Stromal cell of bone marrow (primary cell): ENCODE measurements around the gene ABHD2.

ENCODE experiments used
- DNase-seq: peaks from one replicate; pipeline ENCODE4 v3.0.0-alpha.2; 2012; ENCODE audit warnings: low read depth

ABHD2 gene

GRCh38 chr15:89195836-89196235 is 107.6 kb downstream of the ABHD2 start:
- peak; percentile 91 for DNase-seq

GRCh38 chr15:89196241-89196640 is 108.0 kb downstream of the ABHD2 start:
- no peak for DNase-seq

DNA sequence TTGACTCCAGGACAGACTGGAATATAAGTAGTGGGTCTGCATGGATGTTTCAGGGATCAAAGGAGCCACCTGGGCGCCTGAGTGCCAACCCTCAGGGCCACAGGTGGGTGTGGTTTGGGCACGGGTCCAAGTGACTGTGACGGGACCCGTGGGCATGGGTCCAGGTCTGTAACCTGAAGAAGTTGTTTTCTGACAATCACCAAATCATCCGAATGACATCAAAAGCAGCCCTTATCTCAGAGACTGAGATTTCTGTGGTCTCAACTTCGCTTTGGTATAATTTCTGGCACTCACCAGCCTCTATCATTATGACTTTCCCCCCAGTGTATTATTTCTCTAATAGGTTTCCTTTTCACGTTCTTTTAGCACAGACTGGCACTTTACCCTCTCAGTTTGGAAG is 108.7 kb downstream of the ABHD2 start:
- no peak for DNase-seq

DNA sequence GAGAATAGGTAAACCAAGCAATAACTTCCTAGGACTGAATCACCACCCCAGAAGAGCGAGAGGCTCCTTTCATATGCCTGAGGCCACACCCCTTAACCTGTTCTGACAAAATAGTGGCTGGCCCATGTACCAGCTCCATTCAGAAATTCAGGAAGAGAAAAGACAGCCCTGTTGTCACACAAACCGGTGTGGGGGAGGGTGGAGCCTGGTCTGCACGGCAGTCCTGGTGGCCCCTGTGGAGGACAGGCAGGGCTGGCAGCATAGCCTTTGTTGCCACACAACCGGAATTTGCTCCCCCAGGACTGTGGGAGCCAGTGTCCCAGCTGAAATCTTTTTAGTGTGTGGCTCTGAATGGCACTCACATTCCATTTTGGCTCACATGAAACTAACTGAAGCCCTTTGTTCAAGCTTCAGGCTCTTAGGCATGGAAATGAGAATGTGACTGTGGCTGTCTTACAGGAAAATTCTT is 109.3 kb downstream of the ABHD2 start:
- DNase-seq, result no peak

DNA sequence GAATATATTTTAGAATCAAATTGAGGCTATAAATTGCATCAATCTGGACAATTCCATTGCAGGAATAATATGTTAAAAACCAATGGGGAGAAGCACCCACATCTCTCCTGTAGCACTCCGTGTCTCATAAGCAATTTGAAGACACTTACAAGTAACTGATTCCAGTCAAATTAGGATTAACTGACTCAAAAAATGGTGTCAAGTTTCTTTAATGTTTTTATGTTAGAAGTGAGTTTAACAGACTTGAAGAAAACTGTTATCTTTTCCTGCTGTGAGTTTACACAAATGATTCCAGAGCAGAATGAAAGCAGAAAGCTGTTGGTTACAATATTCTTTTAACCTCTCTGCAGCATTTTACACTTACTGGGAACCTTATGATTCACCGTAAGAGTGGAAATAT is 109.9 kb downstream of the ABHD2 start:
- no peak for DNase-seq

GRCh38 chr15:89198934-89199333 is 110.7 kb downstream of the ABHD2 start:
- DNase-seq, result no peak

GRCh38 chr15:89199746-89200145 is 111.5 kb downstream of the ABHD2 start:
- DNase-seq, result no peak

- DNase-seq, result no peak
Measured at GRCh38 chr15:89200182-89200581, 111.9 kb downstream of the ABHD2 start.

DNA sequence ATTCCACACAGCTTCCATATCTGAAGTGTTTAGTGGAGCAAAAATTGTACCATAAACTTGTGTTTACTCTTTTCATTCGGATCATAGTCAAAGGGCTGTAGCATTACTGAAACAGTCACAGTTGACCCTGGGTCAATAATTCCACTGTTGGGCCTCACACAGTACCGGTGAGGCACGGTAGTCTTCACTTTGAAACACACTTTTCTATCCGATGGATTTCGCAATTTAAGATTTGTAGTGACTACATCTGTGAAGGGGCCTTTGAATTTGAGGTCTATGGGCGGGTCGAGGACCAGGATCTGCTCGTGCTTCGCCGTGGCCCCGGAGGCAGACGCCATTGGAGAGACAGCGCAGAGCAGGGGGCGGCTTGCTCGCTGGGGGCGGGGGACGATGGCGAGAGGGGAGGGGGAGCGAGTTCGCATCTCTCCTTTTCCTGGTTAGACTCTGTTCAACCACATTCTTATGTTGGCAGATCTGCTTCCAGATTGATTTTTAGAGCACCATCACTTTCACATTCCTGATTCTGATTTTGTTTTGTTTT is 113.3 kb downstream of the ABHD2 start:
- no peak for DNase-seq

- DNase-seq, result no peak
Measured at GRCh38 chr15:89203705-89204273, 115.5 kb downstream of the ABHD2 start.

GRCh38 chr15:89205991-89206585 is 117.8 kb downstream of the ABHD2 start:
- no peak for DNase-seq

DNA sequence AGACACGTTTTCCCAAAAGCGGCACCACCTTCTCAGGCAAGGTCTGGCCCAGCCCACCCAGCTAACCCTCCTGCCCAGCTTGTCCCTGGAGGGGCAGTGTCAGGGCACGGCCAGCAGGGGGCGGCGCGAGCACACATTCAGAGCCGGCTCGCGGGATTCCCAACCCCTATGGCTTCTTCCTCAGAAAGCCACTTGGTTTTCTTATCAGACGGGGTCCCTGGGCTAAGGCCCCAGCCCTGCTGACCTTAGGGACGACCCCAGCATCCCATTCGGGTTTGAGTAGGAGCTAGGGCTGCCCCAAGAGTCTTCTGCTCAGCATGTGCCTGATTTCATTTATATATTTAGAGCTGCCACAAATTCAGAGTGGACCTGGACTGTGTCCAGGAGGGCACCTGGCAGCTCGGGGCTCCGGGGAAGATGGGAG is 118.7 kb downstream of the ABHD2 start:
- DNase-seq, result peak; percentile 33

DNA sequence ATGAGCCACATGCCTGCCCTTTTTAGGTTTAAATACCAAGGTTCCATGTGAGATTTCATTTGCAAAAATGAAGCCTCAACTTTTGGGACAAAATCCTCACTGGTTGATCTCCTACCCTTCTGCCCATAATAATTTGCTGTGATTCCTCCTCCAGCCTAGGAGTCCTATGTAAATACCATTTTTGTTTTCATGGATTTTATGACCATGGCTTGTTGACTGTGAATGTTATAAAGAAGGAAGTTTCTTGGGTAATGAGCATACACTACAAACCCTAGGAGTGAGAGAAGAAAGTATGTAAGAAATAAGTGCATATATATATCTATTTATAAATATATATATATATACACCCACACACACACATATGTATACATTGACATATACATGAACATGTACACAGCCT is 120.0 kb downstream of the ABHD2 start:
- DNase-seq, result no peak

DNA sequence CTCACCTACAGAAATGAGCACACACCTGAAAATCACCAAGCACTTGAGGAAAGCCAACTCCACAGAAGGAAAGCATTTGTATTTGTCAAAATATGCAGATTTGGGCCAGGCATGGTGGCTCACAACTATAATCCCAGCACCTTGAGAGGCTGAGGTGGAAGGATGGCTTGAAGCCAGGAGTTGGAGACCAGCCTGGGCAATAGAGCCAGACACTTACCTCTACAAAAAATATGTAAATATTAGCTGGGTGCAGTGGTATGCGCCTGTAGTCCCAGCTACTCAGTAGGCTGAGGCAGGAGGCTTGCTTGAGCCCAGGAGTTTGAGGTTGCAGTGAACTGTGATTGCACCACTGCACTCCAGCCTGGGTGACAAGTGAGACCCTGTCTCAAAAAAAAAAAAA is 120.8 kb downstream of the ABHD2 start:
- DNase-seq, result no peak

DNA sequence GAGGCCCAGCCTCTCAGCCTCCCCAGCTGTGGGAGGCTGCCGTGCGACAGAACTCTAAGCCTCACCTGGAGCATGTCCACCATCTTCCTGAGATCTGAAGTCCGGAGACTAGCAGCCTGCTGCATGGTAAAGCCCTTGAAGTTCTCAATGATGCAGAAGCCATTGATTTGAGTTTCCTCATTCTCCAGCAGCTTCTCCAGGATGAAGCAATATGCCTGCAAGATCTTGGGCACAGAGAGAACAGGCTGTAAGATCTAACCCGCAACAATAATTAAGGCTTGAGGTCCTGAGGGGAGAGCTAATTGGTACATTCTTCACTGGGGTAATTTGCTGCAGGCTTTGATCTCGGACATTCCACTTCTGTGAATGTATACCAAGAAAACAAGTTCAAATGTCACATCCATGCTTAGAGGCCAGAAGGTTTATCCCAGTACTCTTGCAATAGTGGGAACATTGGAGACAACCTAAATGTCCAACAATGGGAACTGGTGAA is 123.5 kb downstream of the ABHD2 start:
- DNase-seq, result no peak

DNA sequence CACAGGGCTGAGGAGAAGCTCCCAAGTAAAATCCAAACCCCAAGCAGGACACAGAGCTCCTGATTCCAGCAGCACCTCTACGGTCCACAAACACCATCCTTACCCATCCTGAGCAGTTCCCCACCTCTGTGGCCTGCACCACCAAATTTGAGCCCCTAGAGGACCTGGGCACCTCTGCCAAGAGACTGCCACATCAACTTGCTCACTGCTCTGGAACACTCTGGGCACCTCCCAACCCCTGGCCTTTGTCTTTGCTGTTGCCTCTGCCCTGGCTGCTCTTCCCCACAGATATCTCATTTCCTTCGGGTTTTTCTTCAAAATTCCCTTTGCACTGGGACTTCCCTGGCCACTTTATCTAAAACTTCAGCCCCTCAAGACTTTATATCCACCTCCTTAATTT is 127.4 kb downstream of the ABHD2 start:
- no peak for DNase-seq

DNA sequence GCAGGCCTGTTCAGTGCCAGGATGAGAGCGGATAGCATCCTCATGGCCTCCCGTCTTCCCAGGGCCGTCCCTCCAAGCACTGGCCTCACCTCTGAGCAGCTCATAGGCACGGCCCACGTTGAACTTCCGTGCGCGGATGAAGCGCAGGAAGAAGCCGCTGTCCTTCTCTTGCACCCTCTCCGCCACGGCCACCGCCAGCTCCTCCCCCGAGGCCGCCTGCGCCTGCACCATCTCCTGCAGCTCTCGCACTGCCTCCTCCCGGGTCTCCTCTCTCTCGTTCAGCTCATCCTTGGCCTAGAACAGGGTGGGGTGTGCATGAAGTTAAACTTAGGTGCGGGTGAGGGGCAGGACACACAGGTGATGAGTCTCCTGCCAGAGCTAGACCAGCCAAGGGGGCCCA is 128.8 kb downstream of the ABHD2 start:
- DNase-seq, result no peak

- no peak for DNase-seq
Measured at GRCh38 chr15:89217686-89218376, 129.6 kb downstream of the ABHD2 start.

GRCh38 chr15:89218531-89218930 is 130.3 kb downstream of the ABHD2 start:
- no peak for DNase-seq

- no peak for DNase-seq
Measured at GRCh38 chr15:89221543-89221942, 133.3 kb downstream of the ABHD2 start, which contains the start of gene RLBP1. TSS of gene RLBP1 (minus strand) at chr15:89221579. CDS start at chr15:89218975, 2,604 bp downstream.

DNA sequence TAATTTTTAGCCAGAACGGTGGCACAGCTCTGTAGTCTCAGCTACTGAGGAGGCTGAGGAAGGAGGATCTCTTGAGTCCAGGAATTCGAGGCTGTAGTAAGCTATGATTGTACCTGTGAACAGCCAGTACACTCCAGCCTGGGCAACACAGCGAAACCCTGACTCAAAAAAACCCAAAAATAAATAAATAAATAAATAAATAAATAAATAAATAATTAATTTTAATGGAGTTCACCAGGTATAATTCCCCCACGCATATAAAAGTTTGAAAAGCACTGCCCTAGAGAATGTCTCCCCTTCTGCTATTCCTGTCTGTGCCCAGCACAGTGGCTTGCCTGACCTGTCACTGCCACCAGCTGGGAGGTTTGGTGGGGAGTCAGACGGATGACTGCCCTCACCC is 137.3 kb downstream of the ABHD2 start:
- DNase-seq, result no peak

GRCh38 chr15:89226359-89227221 is 138.3 kb downstream of the ABHD2 start:
- no peak for DNase-seq
